KMS-11 (cell line): ENCODE measurements around the gene TMC7.

Source experiments
- H2AFZ ChIP-seq: fragments of 200-600 bp; sonication (generic); 2 replicates; pipeline ENCODE4 v1.6.1; 2016; ENCODE audit warnings: antibody characterized with exemption, mixed run types, low read depth
- H3K27ac ChIP-seq: fragments of 200-600 bp; sonication (generic); 2 replicates; pipeline ENCODE4 v1.6.1; 2016; ENCODE audit warnings: mild to moderate bottlenecking, mixed run types
- H3K27me3 ChIP-seq: fragments of 200-600 bp; sonication (generic); 2 replicates; pipeline ENCODE4 v1.6.1; 2017; ENCODE audit warnings: mild to moderate bottlenecking, low read depth, mixed run types, moderate library complexity; ENCODE audit not compliant: insufficient read depth
- H3K36me3 ChIP-seq: fragments of 200-600 bp; sonication (generic); 2 replicates; pipeline ENCODE4 v1.6.1; 2017; ENCODE audit warnings: mild to moderate bottlenecking, mixed run types; ENCODE audit not compliant: insufficient read depth
- H3K4me1 ChIP-seq: fragments of 200-600 bp; sonication (generic); 2 replicates; pipeline ENCODE4 v1.6.1; 2016; ENCODE audit warnings: mild to moderate bottlenecking, low read depth, mixed run types; ENCODE audit not compliant: poor library complexity, severe bottlenecking
- H3K4me2 ChIP-seq: fragments of 200-600 bp; sonication (generic); 2 replicates; pipeline ENCODE4 v1.7.0; 2016; ENCODE audit warnings: mild to moderate bottlenecking, mixed run types
- H3K4me3 ChIP-seq: fragments of 200-600 bp; sonication (generic); IDR thresholded peaks from 2 replicates; pipeline ENCODE4 v1.6.1; 2017; ENCODE audit warnings: low read depth, low read length, mixed read lengths; ENCODE audit not compliant: insufficient read depth
- H3K79me2 ChIP-seq: fragments of 200-600 bp; sonication (generic); 2 replicates; pipeline ENCODE4 v1.6.1; 2016; ENCODE audit warnings: low read depth, mixed run types; ENCODE audit not compliant: insufficient read depth
- H3K9ac ChIP-seq: fragments of 200-600 bp; sonication (generic); 2 replicates; pipeline ENCODE4 v1.6.1; 2016; ENCODE audit warnings: mild to moderate bottlenecking, mixed run types
- H4K20me1 ChIP-seq: fragments of 200-600 bp; sonication (generic); 2 replicates; pipeline ENCODE4 v1.6.1; 2016; ENCODE audit warnings: mild to moderate bottlenecking, mixed run types; ENCODE audit not compliant: insufficient read depth
- CTCF ChIP-seq: fragments of 200-600 bp; sonication (generic); conservative IDR thresholded peaks from 2 replicates; pipeline ENCODE4 v1.6.1; 2017; ENCODE audit warnings: low read depth, mild to moderate bottlenecking, antibody characterized with exemption, low read length, moderate library complexity, mixed read lengths

Gene TMC7

GRCh38 chr16:19006446-19007315 is 22.9 kb downstream of the TMC7 start:
- no peak for TF ChIP-seq CTCF

GRCh38 chr16:19008245-19009169 is 24.8 kb downstream of the TMC7 start:
- no peaks in the 10 kb centered on the region for H3K79me2 ChIP-seq
- H3K27ac ChIP-seq = no peak overlapping the region
- TF ChIP-seq CTCF = no peak
- no peak overlapping the region for H2AFZ ChIP-seq
- H3K4me1 ChIP-seq = no peaks in the 10 kb centered on the region
- no peak overlapping the region for H3K4me3 ChIP-seq
- H3K36me3 ChIP-seq = no peaks in the 10 kb centered on the region
- no peaks in the 10 kb centered on the region for H4K20me1 ChIP-seq
- no peak overlapping the region for H3K4me2 ChIP-seq
- H3K27me3 ChIP-seq = no peaks in the 10 kb centered on the region
- no peak overlapping the region for H3K9ac ChIP-seq

More at GRCh38 chr16:19006446-19007315, 22.9 kb downstream of the TMC7 start:
- H3K4me3 ChIP-seq = no peak overlapping the region
- H4K20me1 ChIP-seq = no peaks in the 10 kb centered on the region
- no peak overlapping the region for H3K4me2 ChIP-seq
- H3K36me3 ChIP-seq = no peaks in the 10 kb centered on the region
- no peak overlapping the region for H2AFZ ChIP-seq
- H3K4me1 ChIP-seq = no peaks in the 10 kb centered on the region
- H3K27ac ChIP-seq = no peak overlapping the region
- H3K27me3 ChIP-seq = no peaks in the 10 kb centered on the region
- no peak overlapping the region for H3K9ac ChIP-seq
- H3K79me2 ChIP-seq = no peaks in the 10 kb centered on the region

GRCh38 chr16:19011169-19011731 is 27.5 kb downstream of the TMC7 start:
- H3K27me3 ChIP-seq = no peaks in the 10 kb centered on the region
- TF ChIP-seq CTCF = no peak
- no peaks in the 10 kb centered on the region for H3K36me3 ChIP-seq
- no peaks in the 10 kb centered on the region for H3K79me2 ChIP-seq
- H3K4me2 ChIP-seq = no peak overlapping the region
- H4K20me1 ChIP-seq = no peaks in the 10 kb centered on the region
- no peaks in the 10 kb centered on the region for H3K4me1 ChIP-seq
- H3K27ac ChIP-seq = no peak overlapping the region
- H3K4me3 ChIP-seq = no peak overlapping the region
- H2AFZ ChIP-seq = no peak overlapping the region
- H3K9ac ChIP-seq = no peak overlapping the region

- no peaks in the 10 kb centered on the region for H3K27me3 ChIP-seq
- no peak overlapping the region for H3K4me2 ChIP-seq
- no peak overlapping the region for H3K9ac ChIP-seq
- no peak overlapping the region for H3K27ac ChIP-seq
- H4K20me1 ChIP-seq = no peaks in the 10 kb centered on the region
- no peak overlapping the region for H2AFZ ChIP-seq
- H3K4me1 ChIP-seq = no peaks in the 10 kb centered on the region
- H3K36me3 ChIP-seq = no peaks in the 10 kb centered on the region
- no peaks in the 10 kb centered on the region for H3K79me2 ChIP-seq
- H3K4me3 ChIP-seq = no peak overlapping the region
- no peak for TF ChIP-seq CTCF
Measured at GRCh38 chr16:19014461-19014860, 30.7 kb downstream of the TMC7 start.
